MM.1S (cell line): ENCODE data around the gene SAFB.

Experiments used
- DNase-seq: peaks from one replicate; pipeline ENCODE4 v3.0.0-alpha.2; 2015
- H2AFZ ChIP-seq: fragments of 300-600 bp; sonication (generic); 2 replicates; pipeline ENCODE4 v1.6.0; 2016; ENCODE audit warnings: antibody characterized with exemption, low read length
- H3F3A ChIP-seq: fragments of 300-600 bp; sonication (generic); 2 replicates; pipeline ENCODE4 v1.6.1; 2016; ENCODE audit warnings: mild to moderate bottlenecking, antibody characterized with exemption, low read length, moderate library complexity, mixed read lengths; ENCODE audit not compliant: insufficient read depth
- H3K27ac ChIP-seq: fragments of 300-600 bp; sonication (generic); 2 replicates; pipeline ENCODE4 v1.5.1; 2016; ENCODE audit warnings: mild to moderate bottlenecking, low read length
- H3K27me3 ChIP-seq: fragments of 300-600 bp; sonication (generic); replicated peaks from 2 replicates; pipeline ENCODE4 v1.6.0; 2016; ENCODE audit warnings: low read length; ENCODE audit not compliant: insufficient read depth
- H3K36me3 ChIP-seq: fragments of 300-600 bp; sonication (generic); replicated peaks from 2 replicates; pipeline ENCODE4 v1.6.1; 2016; ENCODE audit warnings: mild to moderate bottlenecking, low read length, mixed read lengths; ENCODE audit not compliant: insufficient read depth
- H3K4me1 ChIP-seq: fragments of 300-600 bp; sonication (generic); 2 replicates; pipeline ENCODE4 v1.6.1; 2016; ENCODE audit warnings: low read length, mixed read lengths
- H3K4me2 ChIP-seq: fragments of 300-600 bp; sonication (generic); 2 replicates; pipeline ENCODE4 v1.6.0; 2016; ENCODE audit warnings: low read depth, low read length
- H3K4me3 ChIP-seq: fragments of 300-600 bp; sonication (generic); 2 replicates; pipeline ENCODE4 v1.5.1; 2016; ENCODE audit warnings: low read length, mixed read lengths
- H3K79me2 ChIP-seq: fragments of 300-600 bp; sonication (generic); 2 replicates; pipeline ENCODE4 v1.6.1; 2016; ENCODE audit warnings: mixed run types, low read length, mixed read lengths
- H3K9ac ChIP-seq: fragments of 300-600 bp; sonication (generic); 2 replicates; pipeline ENCODE4 v1.6.1; 2016; ENCODE audit warnings: low read length, mixed read lengths
- H3K9me2 ChIP-seq: fragments of 300-600 bp; sonication (generic); replicated peaks from 2 replicates; pipeline ENCODE4 v1.6.1; 2016; ENCODE audit warnings: mild to moderate bottlenecking, low read length, mixed read lengths; ENCODE audit not compliant: insufficient read depth
- H3K9me3 ChIP-seq: fragments of 300-600 bp; sonication (generic); replicated peaks from 2 replicates; pipeline ENCODE4 v1.6.1; 2016; ENCODE audit warnings: mild to moderate bottlenecking, low read length, mixed read lengths; ENCODE audit not compliant: insufficient read depth
- H4K20me1 ChIP-seq: fragments of 300-600 bp; sonication (generic); 2 replicates; pipeline ENCODE4 v1.6.1; 2016; ENCODE audit warnings: mild to moderate bottlenecking, low read length, moderate library complexity, mixed read lengths; ENCODE audit not compliant: insufficient read depth
- EZH2 ChIP-seq: fragments of 300-600 bp; sonication (generic); optimal IDR thresholded peaks from 2 replicates; pipeline ENCODE3; 2017; ENCODE audit warnings: low read depth, mild to moderate bottlenecking, antibody characterized with exemption, low read length, mixed read lengths
- EZH2phosphoT487 ChIP-seq: fragments of 300-600 bp; sonication (generic); IDR thresholded peaks from 2 replicates; pipeline ENCODE4 v1.6.1; 2018; ENCODE audit warnings: antibody characterized with exemption, low read length
- TF ChIP-seq, protein P1 (sequence below): fragments of 300-600 bp; sonication (generic); IDR thresholded peaks from 2 replicates; pipeline ENCODE4 v1.5.1; 2016; ENCODE audit warnings: antibody characterized with exemption, low read length, mixed read lengths

Gene SAFB

DNA sequence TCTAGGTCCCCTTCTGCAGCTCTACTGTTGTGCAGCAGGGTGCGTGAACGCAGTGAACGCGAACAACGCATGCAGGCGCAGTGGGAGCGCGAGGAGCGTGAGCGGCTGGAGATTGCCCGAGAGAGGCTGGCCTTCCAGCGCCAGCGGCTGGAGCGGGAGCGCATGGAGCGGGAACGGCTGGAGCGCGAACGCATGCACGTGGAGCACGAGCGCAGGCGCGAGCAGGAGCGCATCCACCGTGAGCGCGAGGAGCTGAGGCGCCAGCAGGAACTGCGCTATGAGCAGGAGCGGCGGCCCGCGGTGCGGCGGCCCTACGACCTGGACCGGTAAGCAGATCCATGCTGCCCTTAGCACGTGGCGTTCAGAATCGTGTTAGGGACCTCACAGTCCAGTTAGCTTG is 38.6 kb downstream of the SAFB start:
- H3K36me3 ChIP-seq = peaks cover 29% of the 10 kb centered on the region

DNA sequence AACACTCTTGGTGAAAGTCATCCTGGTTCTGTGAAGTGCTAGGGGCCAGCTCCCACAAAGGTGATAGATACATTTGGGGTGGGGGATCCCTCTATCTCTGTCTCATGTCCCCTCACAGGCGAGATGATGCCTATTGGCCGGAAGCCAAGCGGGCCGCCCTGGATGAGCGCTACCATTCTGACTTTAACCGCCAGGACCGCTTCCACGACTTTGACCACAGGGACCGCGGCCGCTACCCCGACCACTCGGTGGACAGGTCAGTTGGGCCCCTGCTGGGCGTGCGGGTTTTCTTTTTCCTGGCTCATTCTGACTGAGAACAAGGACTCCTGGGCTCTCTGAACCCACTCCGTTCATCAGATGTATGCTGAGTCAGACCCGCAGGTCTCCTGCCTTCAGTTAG is 41.0 kb downstream of the SAFB start:
- DNase-seq = no peak
- H3K4me3 ChIP-seq = no peak overlapping the region
- no peaks in the 10 kb centered on the region for H3K27me3 ChIP-seq
- no peak overlapping the region for H3K4me2 ChIP-seq
- H3K27ac ChIP-seq = no peak overlapping the region
- H2AFZ ChIP-seq = no peak overlapping the region
- no peak overlapping the region for H3K9ac ChIP-seq
- no peaks in the 10 kb centered on the region for H4K20me1 ChIP-seq
- H3K9me3 ChIP-seq = no peaks in the 10 kb centered on the region
- no peaks in the 10 kb centered on the region for H3F3A ChIP-seq
- H3K4me1 ChIP-seq = no peaks in the 10 kb centered on the region
- H3K79me2 ChIP-seq = peaks cover 34% of the 10 kb centered on the region
- H3K9me2 ChIP-seq = no peaks in the 10 kb centered on the region
- peaks cover 33% of the 10 kb centered on the region for H3K36me3 ChIP-seq
- TF ChIP-seq EZH2phosphoT487 (no peak), EZH2 (no peak)
- TF ChIP-seq, protein P1, sequence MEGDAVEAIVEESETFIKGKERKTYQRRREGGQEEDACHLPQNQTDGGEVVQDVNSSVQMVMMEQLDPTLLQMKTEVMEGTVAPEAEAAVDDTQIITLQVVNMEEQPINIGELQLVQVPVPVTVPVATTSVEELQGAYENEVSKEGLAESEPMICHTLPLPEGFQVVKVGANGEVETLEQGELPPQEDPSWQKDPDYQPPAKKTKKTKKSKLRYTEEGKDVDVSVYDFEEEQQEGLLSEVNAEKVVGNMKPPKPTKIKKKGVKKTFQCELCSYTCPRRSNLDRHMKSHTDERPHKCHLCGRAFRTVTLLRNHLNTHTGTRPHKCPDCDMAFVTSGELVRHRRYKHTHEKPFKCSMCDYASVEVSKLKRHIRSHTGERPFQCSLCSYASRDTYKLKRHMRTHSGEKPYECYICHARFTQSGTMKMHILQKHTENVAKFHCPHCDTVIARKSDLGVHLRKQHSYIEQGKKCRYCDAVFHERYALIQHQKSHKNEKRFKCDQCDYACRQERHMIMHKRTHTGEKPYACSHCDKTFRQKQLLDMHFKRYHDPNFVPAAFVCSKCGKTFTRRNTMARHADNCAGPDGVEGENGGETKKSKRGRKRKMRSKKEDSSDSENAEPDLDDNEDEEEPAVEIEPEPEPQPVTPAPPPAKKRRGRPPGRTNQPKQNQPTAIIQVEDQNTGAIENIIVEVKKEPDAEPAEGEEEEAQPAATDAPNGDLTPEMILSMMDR = no peak

More for the DNA sequence above, 38.6 kb downstream of the SAFB start:
- Histone ChIP-seq H3K27ac (no peak overlapping the region), H4K20me1 (no peaks in the 10 kb centered on the region), H3K27me3 (no peaks in the 10 kb centered on the region), H3K79me2 (peaks cover 44% of the 10 kb centered on the region), H3F3A (no peaks in the 10 kb centered on the region), H2AFZ (no peak overlapping the region), H3K9me2 (no peaks in the 10 kb centered on the region), H3K4me3 (no peak overlapping the region), H3K4me2 (no peak overlapping the region), H3K9ac (no peak overlapping the region), H3K4me1 (no peaks in the 10 kb centered on the region), H3K9me3 (no peaks in the 10 kb centered on the region)
- TF ChIP-seq, protein P1 = no peak
- TF ChIP-seq EZH2phosphoT487 (no peak), EZH2 (no peak)
- no peak for DNase-seq

DNA sequence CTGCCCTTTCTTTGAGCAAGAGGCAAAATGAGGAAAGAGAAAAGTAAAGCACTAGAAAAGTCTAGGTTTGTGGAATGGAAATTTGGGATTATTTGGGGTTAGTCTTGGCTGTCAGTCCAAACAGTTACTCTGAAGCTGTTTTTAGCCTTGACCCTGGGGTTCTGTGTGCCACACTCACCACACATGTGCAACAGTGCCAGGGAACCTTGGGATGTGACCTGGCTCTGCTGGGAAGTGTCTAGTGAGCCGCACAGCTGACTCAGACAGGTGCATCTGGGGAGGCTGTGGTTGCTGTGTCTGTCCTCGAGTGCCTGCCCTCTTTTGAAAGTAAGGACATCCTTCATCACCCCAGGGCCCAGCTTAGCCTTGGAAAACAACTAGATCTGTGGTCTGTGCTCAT is 41.6 kb downstream of the SAFB start:
- Histone ChIP-seq H3F3A (peaks cover under 1% of the 10 kb centered on the region; the same call in 1 of the 2 replicates), H2AFZ (no peak overlapping the region), H3K4me2 (no peak overlapping the region), H3K27me3 (no peaks in the 10 kb centered on the region), H3K27ac (no peak overlapping the region), H3K4me3 (no peak overlapping the region), H3K4me1 (no peaks in the 10 kb centered on the region), H3K79me2 (peaks cover 34% of the 10 kb centered on the region), H4K20me1 (no peaks in the 10 kb centered on the region), H3K9me3 (no peaks in the 10 kb centered on the region), H3K36me3 (peaks cover 35% of the 10 kb centered on the region), H3K9ac (no peak overlapping the region), H3K9me2 (no peaks in the 10 kb centered on the region)
- no peak for DNase-seq
- TF ChIP-seq EZH2phosphoT487 (no peak), EZH2 (no peak)
- TF ChIP-seq, protein P1 = no peak
